GM12865 (cell line): ENCODE measurements around the gene SLMAP.

Experiments
- DNase-seq: peaks from one replicate; pipeline ENCODE4 v3.0.0; 2010; ENCODE audit warnings: low read depth
- H3K4me3 ChIP-seq: 2 replicates; pipeline ENCODE4 v1.5.1; 2011; ENCODE audit warnings: mild to moderate bottlenecking, low read depth, low read length, control low read depth
- TF ChIP-seq, protein P1 (sequence below): IDR thresholded peaks from 2 replicates; pipeline ENCODE4 v1.5.1; 2011; ENCODE audit warnings: low read length, control low read depth, low read depth, inconsistent platforms; ENCODE audit not compliant: insufficient read depth; ENCODE audit errors: missing control alignments

Gene SLMAP

DNA sequence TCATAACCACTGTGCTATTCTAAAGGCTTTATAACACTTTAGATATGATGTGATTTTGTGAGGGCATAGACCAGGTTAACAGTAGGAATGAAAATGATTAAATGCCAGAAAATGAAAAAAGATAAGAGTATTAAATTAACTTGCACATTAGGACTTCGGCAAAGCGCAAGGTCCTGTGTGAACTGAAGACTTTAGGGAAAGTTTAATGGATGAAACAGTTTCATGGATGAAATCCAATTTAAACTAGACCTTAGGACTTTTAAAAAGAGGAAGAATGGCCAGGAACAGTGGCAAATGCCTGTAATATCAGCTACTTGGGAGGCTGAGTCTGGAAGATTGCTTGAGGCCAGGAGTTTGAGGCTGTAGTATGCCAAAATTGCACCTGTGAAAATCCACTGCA is 8.7 kb downstream of the SLMAP start:
- no peak for DNase-seq
- TF ChIP-seq, protein P1, sequence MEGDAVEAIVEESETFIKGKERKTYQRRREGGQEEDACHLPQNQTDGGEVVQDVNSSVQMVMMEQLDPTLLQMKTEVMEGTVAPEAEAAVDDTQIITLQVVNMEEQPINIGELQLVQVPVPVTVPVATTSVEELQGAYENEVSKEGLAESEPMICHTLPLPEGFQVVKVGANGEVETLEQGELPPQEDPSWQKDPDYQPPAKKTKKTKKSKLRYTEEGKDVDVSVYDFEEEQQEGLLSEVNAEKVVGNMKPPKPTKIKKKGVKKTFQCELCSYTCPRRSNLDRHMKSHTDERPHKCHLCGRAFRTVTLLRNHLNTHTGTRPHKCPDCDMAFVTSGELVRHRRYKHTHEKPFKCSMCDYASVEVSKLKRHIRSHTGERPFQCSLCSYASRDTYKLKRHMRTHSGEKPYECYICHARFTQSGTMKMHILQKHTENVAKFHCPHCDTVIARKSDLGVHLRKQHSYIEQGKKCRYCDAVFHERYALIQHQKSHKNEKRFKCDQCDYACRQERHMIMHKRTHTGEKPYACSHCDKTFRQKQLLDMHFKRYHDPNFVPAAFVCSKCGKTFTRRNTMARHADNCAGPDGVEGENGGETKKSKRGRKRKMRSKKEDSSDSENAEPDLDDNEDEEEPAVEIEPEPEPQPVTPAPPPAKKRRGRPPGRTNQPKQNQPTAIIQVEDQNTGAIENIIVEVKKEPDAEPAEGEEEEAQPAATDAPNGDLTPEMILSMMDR: no peak
- no peak overlapping the region for H3K4me3 ChIP-seq

GRCh38 chr3:57768595-57768994 is 12.5 kb downstream of the SLMAP start:
- H3K4me3 ChIP-seq: no peak overlapping the region
- DNase-seq: no peak
- TF ChIP-seq, protein P1: no peak

DNA sequence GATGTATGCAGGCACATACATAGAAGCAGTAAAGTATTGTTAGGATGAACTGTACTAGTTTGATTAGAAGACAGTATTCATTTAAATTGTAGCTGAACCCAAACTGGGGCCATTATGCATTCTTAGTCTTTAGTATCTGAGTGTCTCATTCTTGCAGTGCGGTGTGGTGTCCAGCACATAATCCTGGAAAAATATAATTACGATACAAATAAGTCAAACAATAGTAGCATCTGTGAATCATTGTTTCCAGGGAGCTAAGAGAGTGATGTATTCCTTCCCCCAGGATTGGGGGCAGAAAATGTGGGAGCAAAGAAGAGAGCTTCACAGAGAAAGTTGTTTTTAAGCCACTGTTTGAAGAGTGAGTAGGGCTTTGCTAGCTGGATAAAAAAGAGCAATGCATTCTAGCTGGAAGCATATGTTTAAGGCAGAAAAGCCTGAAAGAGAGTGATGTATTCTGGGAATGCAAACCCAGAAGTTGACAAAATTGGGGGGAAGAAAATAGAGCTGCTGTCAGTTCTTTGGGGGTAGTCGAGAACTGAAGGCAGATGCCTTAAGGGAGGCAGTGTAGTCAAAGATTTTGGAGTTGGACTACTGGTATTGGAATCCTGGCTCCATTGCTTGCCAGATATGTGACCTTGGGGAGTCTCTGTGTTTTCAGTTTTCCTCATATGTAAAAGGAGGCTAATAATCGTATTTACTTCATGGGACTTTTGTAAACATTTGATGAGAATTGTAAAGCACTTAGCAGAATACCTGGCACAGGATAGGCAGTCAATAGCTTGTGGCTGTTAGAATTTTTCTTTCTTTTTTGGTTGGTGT is 14.1 kb downstream of the SLMAP start:
- TF ChIP-seq, protein P1: no peak

DNA sequence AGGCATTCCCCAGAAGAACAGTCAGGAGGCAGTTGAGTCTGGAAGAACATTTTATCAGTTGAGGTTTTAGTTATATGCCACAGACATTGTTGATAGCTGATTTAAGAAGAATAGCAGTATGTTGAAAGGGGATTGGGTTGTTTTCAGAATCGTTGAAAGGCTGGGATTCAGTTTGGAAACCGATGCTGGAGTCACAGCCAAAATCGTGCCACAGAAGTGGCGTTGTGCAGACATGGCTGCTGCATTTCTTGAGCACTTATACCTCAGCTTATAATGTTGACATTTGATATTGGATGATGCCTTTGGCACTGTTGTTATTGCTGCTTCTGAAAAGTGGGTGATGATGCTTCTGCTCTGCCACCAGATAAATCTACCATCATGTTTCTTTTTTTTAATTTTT is 16.1 kb downstream of the SLMAP start:
- DNase-seq: no peak
- H3K4me3 ChIP-seq: no peak overlapping the region
- TF ChIP-seq, protein P1: no peak

More for the DNA sequence above, 14.1 kb downstream of the SLMAP start:
- no peak for DNase-seq
- no peak overlapping the region for H3K4me3 ChIP-seq

DNA sequence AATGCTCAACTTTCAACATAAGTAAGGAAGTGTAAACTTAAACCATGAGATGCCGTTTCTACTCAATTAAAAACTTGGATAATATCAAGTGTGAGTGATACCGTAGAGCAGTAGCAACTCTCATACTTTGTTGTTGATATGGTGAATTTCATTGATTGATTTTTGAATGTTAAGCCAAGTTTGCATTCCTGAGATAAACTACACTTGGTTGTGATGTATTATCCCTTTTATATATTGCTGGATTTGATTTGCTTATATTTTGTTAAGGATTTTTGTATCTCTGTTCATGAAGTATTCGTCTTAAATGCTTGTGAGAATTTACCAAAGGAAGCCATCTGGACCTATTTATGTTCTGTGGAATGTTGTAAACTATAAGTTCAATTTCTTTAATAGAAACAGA is 21.7 kb downstream of the SLMAP start:
- no peak overlapping the region for H3K4me3 ChIP-seq
- TF ChIP-seq, protein P1: no peak
- DNase-seq: no peak

DNA sequence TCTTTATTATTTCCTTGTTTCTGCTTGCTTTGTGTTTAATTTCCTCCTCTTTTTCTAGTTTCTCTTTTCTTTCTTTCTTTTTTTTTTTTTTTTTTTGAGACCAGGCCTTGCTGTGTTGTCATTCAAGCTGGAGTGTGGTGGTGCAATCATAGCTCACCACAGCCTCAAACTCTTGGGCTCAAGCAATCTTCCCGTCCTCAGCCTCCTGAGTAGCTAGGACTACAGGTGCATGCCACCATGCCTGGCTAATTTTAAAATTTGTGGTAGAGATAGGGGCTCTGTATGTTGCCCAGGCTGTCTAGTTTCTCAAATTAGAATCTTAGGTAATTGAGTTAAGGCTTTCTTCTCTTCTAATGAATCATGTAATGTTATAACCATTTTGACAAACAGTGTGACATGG is 22.4 kb downstream of the SLMAP start:
- H3K4me3 ChIP-seq: no peak overlapping the region
- DNase-seq: no peak
- TF ChIP-seq, protein P1: no peak

DNA sequence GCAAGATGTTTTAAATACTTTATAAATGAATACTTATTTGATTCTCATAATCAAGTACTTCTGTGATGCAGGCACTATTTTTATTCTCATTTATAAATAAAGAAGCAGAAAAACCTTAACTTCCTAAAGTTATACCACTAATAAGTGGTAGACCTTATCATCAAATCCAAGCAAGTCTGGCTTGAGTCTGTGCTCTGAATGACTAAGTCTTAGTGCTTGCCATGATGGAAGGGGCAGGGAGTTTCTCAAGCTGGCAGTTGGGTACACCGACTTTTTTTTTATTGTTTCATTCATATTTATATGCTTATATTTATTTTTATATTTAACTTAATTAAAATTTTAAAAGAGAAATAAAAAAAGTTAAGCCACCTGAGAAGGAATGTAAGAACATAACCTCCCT is 23.6 kb downstream of the SLMAP start:
- TF ChIP-seq, protein P1: no peak
- H3K4me3 ChIP-seq: no peak overlapping the region
- DNase-seq: no peak
